ENCODE measurements around the gene LYL1.

Gene LYL1

DNA sequence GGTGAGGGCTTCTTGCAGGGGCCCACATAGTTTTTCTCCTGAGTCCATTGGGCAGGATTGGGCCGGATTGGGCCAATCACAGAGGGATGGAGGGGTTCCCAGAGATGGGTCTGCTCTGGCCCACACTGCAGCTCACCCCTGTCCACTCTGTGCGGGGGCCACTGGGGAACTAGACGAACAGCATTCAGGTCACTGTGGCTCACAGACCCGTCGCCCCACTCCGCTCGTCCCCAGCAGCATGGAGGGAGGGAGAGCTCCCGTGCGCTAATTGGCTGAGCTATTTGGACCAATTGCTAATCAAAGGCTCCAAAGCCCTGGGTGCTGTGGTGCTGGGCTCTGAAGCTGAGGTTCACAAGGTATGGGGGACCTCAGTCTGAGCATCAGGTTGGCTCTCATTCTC is 26.7 kb upstream of the LYL1 start:
- no peak for DNase-seq (ENCODE audit: low read depth)

DNA sequence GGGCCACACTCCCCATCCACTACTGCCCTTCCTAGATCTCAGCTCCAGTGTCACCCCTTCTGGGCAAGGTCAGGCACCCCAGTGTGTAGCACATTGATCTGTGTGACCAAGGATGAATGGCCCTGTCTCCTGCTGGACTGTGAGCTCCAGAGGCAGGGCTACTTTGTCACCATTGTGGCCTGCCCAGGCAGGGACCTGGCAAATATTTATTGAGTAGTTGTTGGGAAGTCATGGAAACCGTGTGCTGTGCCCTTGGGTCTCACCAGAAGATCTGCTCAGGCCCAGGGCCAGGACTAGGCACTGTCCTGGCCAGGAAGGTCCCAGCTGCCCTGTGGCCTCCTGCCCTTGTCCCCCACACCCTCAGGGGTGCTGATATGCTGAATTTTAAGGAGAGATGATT is 25.9 kb upstream of the LYL1 start:
- no peak for DNase-seq (ENCODE audit: low read depth)

DNA sequence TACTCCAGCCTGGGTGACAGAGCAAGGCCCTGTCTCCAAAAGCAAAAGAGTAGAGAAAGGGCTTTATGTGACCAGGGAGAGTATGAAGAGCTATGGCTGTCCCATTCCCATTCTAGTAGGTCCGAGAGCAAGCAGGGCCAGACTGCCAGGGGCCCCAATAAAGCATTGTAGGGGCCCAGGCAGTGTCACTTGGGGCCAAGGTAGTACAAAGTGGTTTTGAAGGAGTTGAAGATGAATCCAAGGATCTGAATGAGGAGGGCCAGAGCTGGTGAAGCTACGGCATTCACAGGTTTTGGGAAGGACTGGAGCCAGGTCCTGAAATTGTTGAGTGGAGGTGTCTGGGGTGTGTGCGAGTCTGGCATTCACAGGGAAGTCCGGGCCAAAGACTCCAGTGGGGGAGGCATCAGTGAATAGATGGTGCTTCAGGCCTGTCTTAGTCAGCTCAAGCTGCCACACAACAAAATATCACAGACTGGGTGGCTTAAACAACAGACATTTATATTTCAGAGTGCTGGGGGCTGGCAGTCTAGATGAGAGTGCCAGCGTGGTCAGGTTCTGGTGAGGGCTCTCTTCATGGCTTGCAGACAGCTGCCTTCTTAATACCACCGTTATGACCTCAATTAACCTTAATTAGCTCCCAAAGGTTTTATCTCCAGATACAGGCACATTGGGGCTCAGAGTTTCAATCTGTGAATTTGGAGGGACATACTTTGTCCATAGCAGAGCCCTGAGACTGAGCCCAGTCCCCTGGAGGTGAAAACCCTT is 25.3 kb upstream of the LYL1 start:
- DNase-seq (ENCODE audit: low read depth), result no peak

DNA sequence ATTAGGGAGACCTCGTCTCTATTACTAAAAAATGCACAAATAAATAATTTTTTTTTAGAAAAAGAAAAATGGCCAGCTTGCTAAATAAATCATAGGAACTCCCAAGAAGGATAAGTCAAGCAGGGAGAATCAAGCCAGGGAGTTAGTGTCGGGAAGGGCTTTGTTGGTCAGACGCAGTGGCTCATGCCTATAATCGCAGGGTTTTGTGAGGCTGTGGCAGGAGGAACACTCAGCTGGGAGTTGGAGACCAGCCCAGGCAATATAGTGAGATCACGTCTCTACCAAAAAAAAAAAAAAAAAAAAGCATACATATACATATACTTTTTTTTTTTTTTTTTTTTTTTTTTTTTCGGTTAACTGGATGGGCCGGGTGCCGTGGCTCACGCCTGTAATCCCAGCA is 24.4 kb upstream of the LYL1 start:
- no peak for DNase-seq (ENCODE audit: low read depth)

- DNase-seq (ENCODE audit: low read depth), result no peak
Measured at GRCh38 chr19:13122980-13123957, 20.6 kb upstream of the LYL1 start.

DNA sequence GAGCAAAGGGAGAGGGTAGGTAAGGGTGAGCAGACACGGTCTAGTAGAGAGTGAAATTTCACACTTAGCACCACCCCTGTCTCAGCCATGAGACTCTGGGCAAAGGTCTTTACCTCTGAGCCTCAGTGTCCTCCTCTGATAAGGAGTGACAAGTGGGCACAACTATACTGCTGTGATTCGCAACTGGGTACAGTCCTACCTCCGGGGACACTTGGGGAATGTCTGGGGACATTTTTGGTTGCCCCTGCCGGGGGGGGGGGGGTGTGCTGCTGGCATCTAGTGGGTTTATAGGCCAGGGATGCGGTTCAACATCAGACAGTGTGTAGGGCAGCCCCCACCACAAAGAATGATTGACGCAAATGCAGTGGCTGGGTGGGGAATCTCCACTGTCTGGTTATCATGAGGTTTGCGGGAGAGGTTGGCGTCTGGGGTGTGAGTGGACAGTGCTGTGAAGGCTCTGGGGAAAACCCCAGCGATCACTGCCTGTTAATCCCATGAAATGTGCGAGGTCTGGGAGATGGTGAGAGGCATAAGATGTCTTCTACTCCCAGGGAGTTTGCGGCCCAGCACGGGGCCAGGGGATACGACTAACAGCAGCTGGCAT is 19.7 kb upstream of the LYL1 start:
- DNase-seq (ENCODE audit: low read depth), result no peak

DNA sequence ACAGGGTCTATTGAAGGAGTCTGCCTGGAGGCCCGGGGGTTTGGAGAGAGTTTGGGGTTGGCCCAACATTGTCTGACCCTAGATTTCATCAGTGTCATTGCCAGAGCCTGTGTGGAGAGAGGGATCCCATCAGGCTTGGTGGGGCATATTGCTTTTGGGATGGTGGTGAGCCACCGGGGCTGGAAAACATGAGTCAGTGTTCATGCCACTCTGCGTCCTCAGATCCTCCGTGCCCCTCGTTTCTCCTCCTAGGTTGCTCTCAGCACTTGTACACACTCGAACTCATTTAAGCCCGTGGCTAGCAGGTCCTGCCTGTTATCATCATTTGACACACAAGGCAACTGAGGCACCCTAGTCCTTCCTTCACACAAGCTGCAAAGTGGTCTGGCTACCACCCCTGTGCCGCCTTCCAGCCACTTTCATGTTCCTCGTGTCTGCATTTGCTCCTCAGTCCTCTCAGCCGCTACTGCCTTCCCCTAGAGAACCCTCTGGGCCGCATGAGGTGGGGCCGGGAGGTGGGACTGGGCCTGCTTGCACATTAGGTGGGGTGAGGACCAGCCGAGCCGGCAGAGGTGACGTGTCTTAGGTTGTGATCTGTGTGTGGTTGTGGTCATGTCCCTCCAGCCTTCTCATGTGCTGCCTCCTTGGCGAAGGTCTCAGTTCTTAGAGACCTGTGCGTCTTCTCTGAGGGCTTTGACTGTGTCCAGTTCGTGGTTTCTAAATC is 19.1 kb upstream of the LYL1 start:
- no peak for DNase-seq (ENCODE audit: low read depth)

- no peak for DNase-seq (ENCODE audit: low read depth)
Measured at GRCh38 chr19:13120817-13121216, 18.2 kb upstream of the LYL1 start.

GRCh38 chr19:13120031-13120430 is 17.4 kb upstream of the LYL1 start:
- DNase-seq (ENCODE audit: low read depth), result no peak

GRCh38 chr19:13119627-13120026 is 17.0 kb upstream of the LYL1 start:
- no peak for DNase-seq (ENCODE audit: low read depth)

- DNase-seq (ENCODE audit: low read depth), result no peak
Measured at GRCh38 chr19:13118424-13119193, 16.0 kb upstream of the LYL1 start.

DNA sequence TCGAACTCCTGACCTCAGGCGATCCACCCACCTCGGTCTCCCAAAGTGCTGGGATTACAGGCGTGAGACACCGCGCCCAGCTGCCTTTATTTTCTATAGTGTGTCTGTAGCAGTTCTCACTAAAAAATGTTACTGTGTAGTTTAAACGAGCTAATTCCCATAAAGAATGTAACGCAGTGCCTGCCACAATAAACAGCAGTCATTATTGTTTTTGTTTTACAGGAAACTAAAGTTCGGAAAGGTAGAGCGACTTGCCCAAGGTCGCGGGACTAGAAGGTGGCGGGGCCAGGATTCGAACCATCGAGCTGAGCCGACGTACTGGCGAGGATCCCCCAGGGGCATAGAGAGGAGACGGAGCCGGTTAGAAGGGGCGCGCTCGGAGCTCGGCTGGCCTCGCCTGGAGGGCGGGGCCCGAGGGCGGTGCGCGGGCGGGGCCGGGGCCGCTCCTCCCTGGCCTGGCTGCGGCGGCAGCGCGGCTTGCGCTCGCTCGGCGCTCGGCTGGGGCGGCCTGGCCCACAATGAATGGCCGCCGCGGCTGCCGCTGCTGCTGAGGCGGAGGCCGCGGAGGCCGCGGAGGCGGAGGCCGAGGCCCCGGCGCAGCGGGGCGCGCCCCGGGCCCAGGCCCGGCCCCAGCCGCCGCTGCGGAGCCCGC is 15.2 kb upstream of the LYL1 start, which contains the start of gene NACC1:
NACC1 (plus strand) TSS at position 493 of the 652 bp plus-strand sequence. CDS start 16,944 bp downstream, outside the sequence.
- DNase-seq (ENCODE audit: low read depth), result peak; percentile 80

- no peak for DNase-seq (ENCODE audit: low read depth)
Measured at GRCh38 chr19:13117176-13117771, 14.6 kb upstream of the LYL1 start.

DNA sequence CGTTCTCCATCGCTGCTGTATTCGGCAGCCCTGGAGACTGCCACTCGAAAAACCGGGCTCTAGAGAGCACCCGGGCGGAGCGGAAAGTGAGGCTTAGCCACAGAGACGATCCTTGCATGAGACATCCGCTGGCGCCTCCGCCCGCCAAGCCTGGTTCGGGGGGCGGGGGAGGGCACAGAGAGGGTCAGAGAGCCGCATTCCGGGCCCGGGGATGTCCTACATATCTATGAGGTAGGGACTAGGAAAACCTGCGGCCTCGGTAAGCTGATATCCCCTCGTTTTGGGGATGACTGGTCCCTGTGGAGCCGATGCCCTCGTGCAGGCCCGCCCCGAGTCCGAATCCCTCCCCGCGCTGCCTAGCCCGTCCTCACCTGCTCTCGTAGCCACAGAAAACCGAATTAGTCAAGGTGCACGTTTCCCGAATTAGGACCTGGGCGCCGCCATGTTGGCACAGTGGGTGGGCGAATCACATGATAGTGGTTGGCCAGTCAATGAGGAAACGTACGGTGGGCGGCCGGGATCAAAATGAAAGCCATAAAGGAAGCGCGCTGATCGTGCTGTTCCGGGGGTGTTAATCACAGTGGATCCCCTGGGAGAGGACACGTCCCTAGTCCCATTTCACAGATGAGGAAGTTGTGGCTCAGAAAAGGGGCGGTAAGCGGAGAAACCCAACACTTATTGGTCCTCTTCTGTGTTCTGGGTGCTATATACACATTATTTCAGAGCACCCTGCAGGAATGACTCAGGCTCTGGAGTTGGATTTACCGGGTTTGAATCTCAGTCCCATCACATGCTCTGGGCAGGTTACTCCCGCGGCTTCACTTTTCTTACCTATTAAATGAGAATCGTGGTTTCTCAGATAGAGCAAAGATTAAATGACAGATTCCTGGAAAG is 13.9 kb upstream of the LYL1 start, which contains the start of gene TRMT1:
TRMT1 (minus strand) TSS at position 459 of the 894 bp plus-strand sequence; CDS start at position 118, 341 bp downstream.
- DNase-seq (ENCODE audit: low read depth), result peak; percentile 79

DNA sequence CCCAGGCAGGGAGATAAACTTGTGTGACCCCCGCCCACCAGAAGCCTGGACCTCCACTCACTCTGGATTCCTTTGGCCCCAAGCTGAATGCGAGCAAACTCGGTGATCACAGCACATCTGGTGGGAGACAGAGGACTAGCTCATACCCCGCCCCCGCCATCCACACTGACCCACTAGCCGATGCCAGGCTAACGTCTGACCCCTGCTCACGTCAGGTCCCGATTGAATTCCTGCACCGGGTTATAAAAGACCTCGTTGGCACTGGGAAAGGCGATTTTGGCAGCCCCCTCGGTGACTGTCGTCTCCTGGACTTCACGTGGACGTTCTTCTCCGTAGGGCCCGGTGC is 13.3 kb upstream of the LYL1 start:
- DNase-seq (ENCODE audit: low read depth), result no peak

DNA sequence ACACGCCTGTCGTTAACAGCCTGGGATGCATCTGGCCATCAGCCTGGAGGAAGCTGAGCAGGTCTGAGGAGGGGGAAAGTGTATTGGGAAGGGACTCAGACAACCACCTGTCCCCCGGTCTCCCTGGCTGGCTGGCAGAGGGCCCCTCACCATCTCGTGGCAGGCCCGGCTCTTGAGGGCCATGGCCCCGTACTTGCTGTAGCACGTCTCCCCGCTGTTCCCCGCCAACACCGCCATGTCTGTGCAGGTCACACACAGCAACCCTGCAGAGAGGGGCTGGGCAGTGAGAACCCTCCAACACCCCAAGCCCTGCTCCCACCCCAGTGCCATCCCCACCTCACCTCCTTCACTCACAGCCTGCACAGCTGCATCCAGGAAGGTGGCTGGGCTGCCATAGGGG is 9.9 kb upstream of the LYL1 start:
- no peak for DNase-seq (ENCODE audit: low read depth)

- DNase-seq (ENCODE audit: low read depth), result no peak
Measured at GRCh38 chr19:13110099-13110610, 7.5 kb upstream of the LYL1 start.

GRCh38 chr19:13109361-13110098 is 6.9 kb upstream of the LYL1 start:
- no peak for DNase-seq (ENCODE audit: low read depth)

Data from activated T-cell treated with anti-CD3 and anti-CD28 coated beads for 1 hour (primary cell).